DND-41 (cell line): ENCODE measurements around the gene KLLN.

Experiments used
- CTCF ChIP-seq: IDR thresholded peaks from 2 replicates; pipeline ENCODE4 v1.5.1; 2012; ENCODE audit warnings: borderline replicate concordance, low read length, moderate library complexity, mild to moderate bottlenecking; ENCODE audit not compliant: poor library complexity, severe bottlenecking; ENCODE audit errors: extremely low read depth
- EZH2 ChIP-seq: IDR thresholded peaks from 3 replicates; pipeline ENCODE4 v1.6.1; 2012; ENCODE audit warnings: borderline replicate concordance, low read depth, mild to moderate bottlenecking, moderate library complexity, low read length, inconsistent platforms; ENCODE audit not compliant: severe bottlenecking

DNA sequence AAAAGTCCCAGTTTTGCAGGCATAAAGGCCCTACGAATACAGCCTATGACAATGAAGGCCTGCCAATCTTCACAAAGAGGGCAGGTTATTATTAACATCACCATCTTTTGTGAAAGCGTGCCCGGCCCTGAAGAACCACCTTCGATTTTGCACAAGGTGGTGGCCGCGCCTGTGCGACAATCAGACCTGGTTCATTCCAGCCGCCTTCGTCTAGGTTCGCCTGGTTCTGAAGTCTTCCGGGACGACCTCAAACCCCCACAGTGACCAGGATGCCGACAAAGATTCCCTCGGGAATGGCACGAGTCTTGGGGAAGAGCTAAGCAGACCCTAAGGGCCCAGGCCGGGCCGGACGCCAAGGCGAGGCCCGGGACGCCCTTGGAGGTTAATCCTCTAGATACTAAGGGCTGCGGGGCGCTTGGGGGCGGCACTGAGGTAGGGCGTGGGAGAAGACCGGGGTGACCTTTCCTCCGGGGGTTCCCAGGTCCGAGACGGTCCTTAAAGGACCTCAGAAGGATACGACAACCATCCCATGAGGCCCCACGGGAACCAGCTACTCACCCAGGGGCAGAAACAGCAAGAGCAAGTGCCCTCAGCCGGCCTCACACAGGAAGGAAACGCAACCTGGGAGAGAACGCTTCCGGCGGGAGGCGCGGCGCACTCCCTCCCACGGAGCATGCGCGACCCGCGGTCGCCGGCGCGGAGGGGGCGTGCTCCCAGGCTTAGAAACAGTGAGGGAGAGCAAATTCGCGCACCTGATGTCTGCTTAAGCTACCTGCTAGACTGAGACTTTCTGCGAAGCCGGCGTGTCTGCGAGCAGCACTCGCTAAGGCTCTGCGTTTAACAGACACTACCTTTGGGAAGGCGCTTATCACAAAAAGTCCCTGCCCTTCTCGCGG, 45.5 kb downstream of the KLLN start, which contains the start of gene ATAD1:
- TF ChIP-seq EZH2 = no peak
- peak; percentile 41 for TF ChIP-seq CTCF
